C4-2B (cell line): ENCODE results near the gene EEF1E1.

Experiments used
- H3K27ac ChIP-seq: fragments of 450-650 bp; 2 replicates; pipeline ENCODE4 v1.5.1; 2017
- CTCF ChIP-seq: fragments of 450-650 bp; conservative IDR thresholded peaks from 2 replicates; pipeline ENCODE4 v1.5.1; 2017; ENCODE audit warnings: mild to moderate bottlenecking
- ZFX ChIP-seq: fragments of 450-650 bp; IDR thresholded peaks from 2 replicates; pipeline ENCODE4 v1.6.1; 2017

The EEF1E1 gene

GRCh38 chr6:8070718-8071117 is 31.6 kb downstream of the EEF1E1 start:
- TF ChIP-seq ZFX (no peak), CTCF (no peak)
- H3K27ac ChIP-seq = no peak overlapping the region

GRCh38 chr6:8069631-8070284 is 32.6 kb downstream of the EEF1E1 start:
- no peak for TF ChIP-seq ZFX
- TF ChIP-seq CTCF = no peak

GRCh38 chr6:8069151-8069550 is 33.2 kb downstream of the EEF1E1 start:
- H3K27ac ChIP-seq = no peak overlapping the region
- TF ChIP-seq CTCF (no peak), ZFX (no peak)

More at GRCh38 chr6:8069631-8070284, 32.6 kb downstream of the EEF1E1 start:
- H3K27ac ChIP-seq = no peak overlapping the region

GRCh38 chr6:8066108-8066507 is 36.2 kb downstream of the EEF1E1 start:
- no peak overlapping the region for H3K27ac ChIP-seq
- TF ChIP-seq CTCF (no peak), ZFX (no peak)

GRCh38 chr6:8065519-8065911 is 36.8 kb downstream of the EEF1E1 start:
- H3K27ac ChIP-seq = peak overlapping the region; percentile 70; the same call in 1 of the 2 replicates
- TF ChIP-seq CTCF = no peak
- no peak for TF ChIP-seq ZFX

GRCh38 chr6:8064638-8065518 is 37.5 kb downstream of the EEF1E1 start:
- peak overlapping the region; percentile 70 for H3K27ac ChIP-seq
- no peak for TF ChIP-seq ZFX
- TF ChIP-seq CTCF = no peak
